C4-2B (cell line): ENCODE data around the gene KRTAP21-2.
"Not testable (repeated sequence)": the region's sequence is repeated elsewhere in the genome, so short reads cannot be mapped to it uniquely, and the experiment has no call there.

Source experiments
- H3K27ac ChIP-seq: fragments of 450-650 bp; 2 replicates; pipeline ENCODE4 v1.5.1; 2017
- ZFX ChIP-seq: fragments of 450-650 bp; IDR thresholded peaks from 2 replicates; pipeline ENCODE4 v1.6.1; 2017
- TF ChIP-seq, protein P1 (sequence below): fragments of 450-650 bp; conservative IDR thresholded peaks from 2 replicates; pipeline ENCODE4 v1.5.1; 2017; ENCODE audit warnings: mild to moderate bottlenecking

KRTAP21-2 gene

DNA sequence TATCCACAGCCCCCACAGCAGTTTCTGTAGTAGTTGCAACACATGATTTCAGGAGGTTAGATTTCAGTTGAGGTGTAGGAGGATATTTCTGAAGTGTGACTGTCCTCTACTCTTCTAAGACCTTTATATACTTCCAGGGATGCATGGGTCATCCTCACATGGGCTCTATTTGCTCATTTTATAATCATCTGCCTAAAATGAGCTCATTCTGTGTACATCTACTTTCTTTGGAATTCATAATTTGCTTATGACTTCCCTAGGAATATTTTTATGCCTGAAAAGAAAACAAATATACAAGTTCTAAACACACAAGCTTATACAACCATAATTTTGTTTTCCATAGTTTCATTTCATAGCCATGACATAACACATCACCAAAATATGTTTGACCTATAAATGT, at the start of gene KRTAP21-2:
KRTAP21-2 (minus strand) TSS at position 101 of the 400 bp plus-strand sequence; CDS start at position 44, 57 bp downstream.
- no peak within 1 kb of the TSS for H3K27ac ChIP-seq
- no peak for TF ChIP-seq ZFX
- TF ChIP-seq, protein P1, sequence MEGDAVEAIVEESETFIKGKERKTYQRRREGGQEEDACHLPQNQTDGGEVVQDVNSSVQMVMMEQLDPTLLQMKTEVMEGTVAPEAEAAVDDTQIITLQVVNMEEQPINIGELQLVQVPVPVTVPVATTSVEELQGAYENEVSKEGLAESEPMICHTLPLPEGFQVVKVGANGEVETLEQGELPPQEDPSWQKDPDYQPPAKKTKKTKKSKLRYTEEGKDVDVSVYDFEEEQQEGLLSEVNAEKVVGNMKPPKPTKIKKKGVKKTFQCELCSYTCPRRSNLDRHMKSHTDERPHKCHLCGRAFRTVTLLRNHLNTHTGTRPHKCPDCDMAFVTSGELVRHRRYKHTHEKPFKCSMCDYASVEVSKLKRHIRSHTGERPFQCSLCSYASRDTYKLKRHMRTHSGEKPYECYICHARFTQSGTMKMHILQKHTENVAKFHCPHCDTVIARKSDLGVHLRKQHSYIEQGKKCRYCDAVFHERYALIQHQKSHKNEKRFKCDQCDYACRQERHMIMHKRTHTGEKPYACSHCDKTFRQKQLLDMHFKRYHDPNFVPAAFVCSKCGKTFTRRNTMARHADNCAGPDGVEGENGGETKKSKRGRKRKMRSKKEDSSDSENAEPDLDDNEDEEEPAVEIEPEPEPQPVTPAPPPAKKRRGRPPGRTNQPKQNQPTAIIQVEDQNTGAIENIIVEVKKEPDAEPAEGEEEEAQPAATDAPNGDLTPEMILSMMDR = no peak

DNA sequence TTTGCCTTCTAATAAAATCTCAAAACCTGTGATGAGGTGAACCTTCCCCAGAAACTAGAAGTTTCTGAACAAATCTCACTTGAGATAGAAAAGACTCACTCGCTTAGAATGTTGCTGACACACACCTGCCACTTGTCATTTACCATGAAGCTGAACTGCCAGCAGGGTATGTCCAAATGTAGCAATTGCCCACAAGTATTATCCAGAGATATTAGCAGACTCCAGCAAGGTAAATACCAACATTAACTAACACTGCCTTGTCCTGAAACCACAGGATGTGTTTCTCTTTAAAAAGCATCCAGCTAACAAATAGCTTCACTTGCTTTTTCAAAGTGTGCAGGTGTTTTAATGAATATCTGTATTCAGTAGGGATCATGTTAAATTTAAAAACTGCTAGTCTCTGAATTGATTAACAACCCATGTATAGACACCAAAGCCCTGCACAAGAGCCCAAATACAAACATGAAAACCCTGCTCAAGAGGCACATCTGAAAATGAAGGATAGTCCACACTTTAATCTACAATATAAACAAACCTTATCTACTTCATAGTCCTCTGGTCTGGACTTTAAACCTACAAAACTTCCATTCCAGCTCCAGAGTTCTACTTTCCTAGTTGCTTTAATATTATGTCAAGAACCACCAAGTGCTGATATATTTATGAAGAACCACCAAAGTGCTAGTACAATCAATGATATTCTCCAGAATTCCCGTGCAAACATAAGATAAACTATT, 46.7 kb upstream of the KRTAP21-2 start:
- no peak for TF ChIP-seq ZFX
- TF ChIP-seq, protein P1 = no peak

DNA sequence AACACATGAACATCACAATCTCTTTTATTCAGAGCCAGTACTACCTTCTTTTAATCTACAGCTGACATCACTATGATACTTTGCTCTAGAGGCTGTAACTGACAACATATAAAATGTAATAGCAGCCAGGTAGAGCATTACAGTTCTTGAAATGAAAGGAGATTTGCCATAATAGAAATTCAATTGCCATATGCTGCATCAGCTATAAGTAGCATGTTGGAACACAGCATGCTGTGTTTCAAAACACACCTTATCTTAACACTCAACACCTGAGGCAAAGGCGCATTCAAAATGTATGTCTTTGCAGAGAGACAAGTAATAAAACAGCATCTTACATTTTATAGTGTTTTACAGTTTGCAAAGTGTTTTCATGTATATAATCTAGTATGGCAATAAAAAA, 32.2 kb upstream of the KRTAP21-2 start:
- no peak overlapping the region for H3K27ac ChIP-seq
- TF ChIP-seq, protein P1 = no peak
- TF ChIP-seq ZFX = no peak

More for the DNA sequence above, 46.7 kb upstream of the KRTAP21-2 start:
- no peak overlapping the region for H3K27ac ChIP-seq

DNA sequence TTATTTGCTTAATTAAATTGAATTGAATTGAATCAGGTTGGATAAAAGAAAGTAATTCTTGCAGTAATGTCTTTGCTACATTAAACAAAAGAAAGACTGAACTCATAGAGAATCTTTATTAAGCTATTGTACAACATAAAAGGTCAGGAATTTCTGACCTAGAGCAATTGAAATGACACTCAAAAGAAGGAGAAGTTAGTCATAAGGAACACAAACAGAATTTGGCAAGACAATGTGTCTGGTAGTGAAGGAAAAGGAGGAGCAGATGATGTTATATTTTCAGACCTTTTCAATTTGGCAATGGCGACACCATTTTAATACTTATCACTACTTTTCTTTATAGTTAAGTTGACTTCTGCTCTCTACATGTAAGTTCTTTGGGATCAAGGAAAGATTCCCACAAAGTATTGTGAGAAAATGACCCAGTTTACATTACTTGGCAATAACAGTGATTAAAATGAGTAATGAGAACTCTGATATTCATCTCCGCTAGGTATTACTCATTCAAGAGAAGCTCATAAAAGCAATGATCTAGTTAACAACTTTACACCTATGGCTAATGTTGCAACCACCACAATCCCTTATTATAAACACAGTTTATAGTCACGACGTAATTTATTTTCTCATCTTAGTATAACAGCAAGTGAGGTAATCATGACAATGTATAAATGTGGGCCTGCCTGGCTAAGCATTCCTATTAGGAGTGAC, 22.8 kb upstream of the KRTAP21-2 start:
- TF ChIP-seq, protein P1 = no peak
- no peak for TF ChIP-seq ZFX
- H3K27ac ChIP-seq = no peak overlapping the region

DNA sequence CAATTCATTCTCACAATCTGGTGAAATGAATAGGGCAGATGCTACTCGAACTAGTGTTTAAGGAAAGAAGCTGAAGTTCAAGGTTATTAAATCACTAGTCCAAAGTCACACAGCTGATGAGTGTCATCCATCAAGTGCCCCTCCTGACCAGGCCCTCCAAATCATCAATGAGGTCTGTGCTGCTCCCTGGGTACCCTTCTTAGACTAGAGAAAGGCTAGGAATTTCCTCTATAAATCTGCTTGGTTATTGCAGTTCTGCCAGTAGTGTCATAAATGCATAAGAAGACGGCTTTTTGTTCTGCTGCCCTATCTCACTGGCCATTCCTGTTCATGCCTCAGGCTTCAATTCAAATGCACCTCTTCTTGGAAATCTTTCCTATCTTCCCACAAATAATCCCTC, 13.7 kb upstream of the KRTAP21-2 start:
- no peak overlapping the region for H3K27ac ChIP-seq
- no peak for TF ChIP-seq ZFX
- TF ChIP-seq, protein P1 = no peak

DNA sequence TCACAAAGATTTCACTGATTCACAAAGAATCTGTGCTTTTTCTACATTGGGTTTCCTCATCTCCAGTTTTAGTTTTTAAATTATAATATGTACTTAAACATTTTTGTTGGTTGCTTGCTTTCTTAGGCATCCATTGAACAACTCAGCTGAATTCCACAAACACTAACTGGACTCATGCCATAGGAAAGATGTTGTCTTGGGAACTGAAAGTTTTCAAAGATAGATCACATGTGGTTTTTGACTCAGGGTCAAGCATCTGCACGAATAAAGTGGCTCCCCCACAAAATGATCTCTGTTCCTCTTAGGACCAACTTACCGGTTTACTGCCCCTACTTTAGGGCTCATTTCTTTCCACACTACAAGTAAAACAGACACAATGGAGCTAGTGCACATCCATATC, 11.2 kb upstream of the KRTAP21-2 start:
- no peak for TF ChIP-seq ZFX
- TF ChIP-seq, protein P1 = no peak
- no peak overlapping the region for H3K27ac ChIP-seq

DNA sequence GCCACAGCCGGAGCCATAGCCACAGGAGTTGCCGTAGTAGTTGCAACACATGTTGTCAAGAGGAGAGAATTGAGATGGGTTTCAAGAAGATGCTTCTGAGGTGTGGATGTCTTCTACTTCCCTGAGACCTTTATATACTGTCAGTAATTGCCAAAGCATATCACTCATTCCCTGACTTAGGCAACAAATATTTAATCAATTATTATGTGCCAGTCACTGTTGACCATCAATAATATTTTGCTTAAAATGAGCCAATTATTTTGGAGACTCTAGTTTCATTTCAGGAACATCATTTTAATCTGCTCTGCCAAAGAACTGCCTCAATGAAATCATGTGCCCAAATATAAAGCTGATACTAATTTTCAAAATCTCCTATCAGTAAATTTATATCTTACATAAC, 8.3 kb upstream of the KRTAP21-2 start, which contains the start of gene KRTAP21-1:
KRTAP21-1 (minus strand) TSS at position 101 of the 400 bp plus-strand sequence; CDS start at position 51, 50 bp downstream.
- not testable (repeated sequence) for H3K27ac ChIP-seq

DNA sequence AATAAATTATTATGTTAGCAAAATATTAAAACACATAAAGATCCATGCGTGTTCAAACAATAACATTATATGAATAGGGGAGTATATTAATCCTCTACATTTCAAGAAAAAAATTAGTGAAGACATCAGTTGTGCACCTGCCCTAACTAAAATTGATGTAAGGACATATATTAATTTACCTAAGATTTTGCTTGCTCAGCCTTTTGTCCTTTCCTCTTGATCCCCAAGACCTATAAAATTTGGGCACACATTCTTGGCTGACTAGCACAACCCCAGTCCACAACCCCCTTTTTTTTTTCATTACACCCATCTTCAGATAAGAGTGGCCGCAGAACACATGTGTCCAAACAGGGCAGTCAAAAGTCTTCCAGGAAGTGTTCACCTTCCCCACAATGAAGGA, 6.6 kb downstream of the KRTAP21-2 start:
- TF ChIP-seq, protein P1 = no peak
- no peak for TF ChIP-seq ZFX
- no peak overlapping the region for H3K27ac ChIP-seq
